HG02943 (cell line): Measurements from ENCODE around the gene TMEM147.

Experiments
- ATAC-seq: cut with Tn5 transposase; IDR thresholded peaks from one replicate; pipeline ENCODE4 v1.9.1; 2021; ENCODE audit warnings: mild to moderate bottlenecking, low read depth, moderate library complexity; ENCODE audit not compliant: unreplicated experiment

The TMEM147 gene

GRCh38 chr19:35545001-35545854 is at the start of gene TMEM147:
Gene TMEM147, plus strand, starts transcription at chr19:35545626. Its CDS starts 114 bp downstream, at chr19:35545740.
- ATAC-seq = peak; percentile 61

- no peak for ATAC-seq
Measured at GRCh38 chr19:35497406-35497805, 48.0 kb upstream of the TMEM147 start.

GRCh38 chr19:35498220-35498619 is 47.2 kb upstream of the TMEM147 start:
- no peak for ATAC-seq

GRCh38 chr19:35498984-35499527 is 46.4 kb upstream of the TMEM147 start:
- no peak for ATAC-seq

GRCh38 chr19:35500611-35501010 is 44.8 kb upstream of the TMEM147 start:
- ATAC-seq = no peak

- ATAC-seq = no peak
Measured at GRCh38 chr19:35501684-35502083, 43.7 kb upstream of the TMEM147 start.

GRCh38 chr19:35502751-35503150 is 42.7 kb upstream of the TMEM147 start:
- no peak for ATAC-seq

- no peak for ATAC-seq
Measured at GRCh38 chr19:35506011-35506410, 39.4 kb upstream of the TMEM147 start.

- no peak for ATAC-seq
Measured at GRCh38 chr19:35507561-35507960, 37.9 kb upstream of the TMEM147 start.

GRCh38 chr19:35508129-35508528 is 37.3 kb upstream of the TMEM147 start:
- no peak for ATAC-seq

- ATAC-seq = no peak
Measured at GRCh38 chr19:35509018-35509652, 36.3 kb upstream of the TMEM147 start.

GRCh38 chr19:35509861-35510625 is 35.4 kb upstream of the TMEM147 start:
- no peak for ATAC-seq

GRCh38 chr19:35510626-35510964 is 34.8 kb upstream of the TMEM147 start:
- ATAC-seq = no peak

GRCh38 chr19:35511337-35511736 is 34.1 kb upstream of the TMEM147 start:
- no peak for ATAC-seq

GRCh38 chr19:35512831-35513627 is 32.4 kb upstream of the TMEM147 start:
- no peak for ATAC-seq

GRCh38 chr19:35513628-35514281 is 31.7 kb upstream of the TMEM147 start, which contains the start of gene DMKN:
Gene DMKN, minus strand, starts transcription at chr19:35513649. Its CDS starts 174 bp downstream, at chr19:35513475.
- ATAC-seq = no peak

GRCh38 chr19:35514282-35514809 is 31.1 kb upstream of the TMEM147 start:
- ATAC-seq = no peak

- ATAC-seq = no peak
Measured at GRCh38 chr19:35516310-35516709, 29.1 kb upstream of the TMEM147 start.

- no peak for ATAC-seq
Measured at GRCh38 chr19:35517342-35517741, 28.1 kb upstream of the TMEM147 start.
